Progenitor cell of endocrine pancreas (in vitro differentiated cells): ENCODE results near the gene ALAS1. TPM values are rescaled to one million over a fixed set of nuclear protein-coding genes. Genes with fewer than 3 reads are reported as not detected.

Experiments used
- DNase-seq: peaks from one replicate; pipeline ENCODE4 v3.0.0; 2021; ENCODE audit warnings: low spot score; ENCODE audit not compliant: unreplicated experiment
- H3K27ac Mint-ChIP-seq: 2 replicates; pipeline ENCODE4 v1.8.0; 2021; ENCODE audit warnings: mild to moderate bottlenecking, moderate library complexity, mixed read lengths
- H3K27me3 Mint-ChIP-seq: 2 replicates; pipeline ENCODE4 v1.8.0; 2021; ENCODE audit warnings: mixed read lengths
- H3K36me3 Mint-ChIP-seq: 2 replicates; pipeline ENCODE4 v1.8.0; 2022; ENCODE audit warnings: mixed read lengths; ENCODE audit not compliant: insufficient read depth
- H3K4me1 Mint-ChIP-seq: 2 replicates; pipeline ENCODE4 v1.8.0; 2021; ENCODE audit warnings: low read depth, mixed read lengths
- H3K4me3 Mint-ChIP-seq: 2 replicates; pipeline ENCODE4 v1.8.0; 2021; ENCODE audit warnings: low read depth, mild to moderate bottlenecking, moderate library complexity, mixed read lengths
- H3K9me3 Mint-ChIP-seq: 2 replicates; pipeline ENCODE4 v1.8.0; 2021; ENCODE audit warnings: low read depth, mixed read lengths
- total RNA-seq: library from RNA; stranded (reverse); gene quantifications from 2 replicates; pipeline ENCODE4 v1.2.1, GENCODE V29; 2021
- TF ChIP-seq, protein P1 (sequence below): fragments of 200-600 bp; sonication (generic); IDR thresholded peaks from one replicate; pipeline ENCODE4 v1.5.0; 2021; ENCODE audit warnings: antibody characterized with exemption, mild to moderate bottlenecking; ENCODE audit not compliant: unreplicated experiment

The ALAS1 gene
- total RNA-seq, 1 donor from 2014 or later: 32.2 TPM

DNA sequence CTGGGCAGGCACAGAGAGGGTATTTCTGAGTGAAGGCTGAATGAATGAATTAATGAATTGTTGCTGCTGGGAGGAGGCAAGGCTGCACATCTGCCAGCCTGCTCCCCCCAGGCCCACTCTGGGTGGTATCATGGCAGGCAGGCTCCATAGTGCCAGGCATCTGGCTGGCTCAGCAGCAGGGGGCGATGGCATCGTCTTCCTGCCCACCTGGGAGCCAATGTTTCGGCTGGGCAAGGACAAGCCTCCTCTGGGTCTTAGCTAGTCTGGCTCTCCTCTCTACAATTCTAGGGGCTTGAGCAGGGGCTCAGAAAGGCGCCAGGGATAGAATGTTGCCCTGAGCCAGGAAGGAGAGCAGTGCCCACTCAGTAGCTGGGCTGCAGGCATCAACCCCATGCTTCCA lies 29.2 kb downstream of the ALAS1 start:
- no peaks in the 10 kb centered on the region for H3K4me1 Mint-ChIP-seq
- H3K4me3 Mint-ChIP-seq: no peak overlapping the region
- no peak for DNase-seq
- H3K27ac Mint-ChIP-seq: no peak overlapping the region
- peaks cover 2% of the 10 kb centered on the region for H3K36me3 Mint-ChIP-seq
- H3K27me3 Mint-ChIP-seq: no peaks in the 10 kb centered on the region
- TF ChIP-seq, protein P1, sequence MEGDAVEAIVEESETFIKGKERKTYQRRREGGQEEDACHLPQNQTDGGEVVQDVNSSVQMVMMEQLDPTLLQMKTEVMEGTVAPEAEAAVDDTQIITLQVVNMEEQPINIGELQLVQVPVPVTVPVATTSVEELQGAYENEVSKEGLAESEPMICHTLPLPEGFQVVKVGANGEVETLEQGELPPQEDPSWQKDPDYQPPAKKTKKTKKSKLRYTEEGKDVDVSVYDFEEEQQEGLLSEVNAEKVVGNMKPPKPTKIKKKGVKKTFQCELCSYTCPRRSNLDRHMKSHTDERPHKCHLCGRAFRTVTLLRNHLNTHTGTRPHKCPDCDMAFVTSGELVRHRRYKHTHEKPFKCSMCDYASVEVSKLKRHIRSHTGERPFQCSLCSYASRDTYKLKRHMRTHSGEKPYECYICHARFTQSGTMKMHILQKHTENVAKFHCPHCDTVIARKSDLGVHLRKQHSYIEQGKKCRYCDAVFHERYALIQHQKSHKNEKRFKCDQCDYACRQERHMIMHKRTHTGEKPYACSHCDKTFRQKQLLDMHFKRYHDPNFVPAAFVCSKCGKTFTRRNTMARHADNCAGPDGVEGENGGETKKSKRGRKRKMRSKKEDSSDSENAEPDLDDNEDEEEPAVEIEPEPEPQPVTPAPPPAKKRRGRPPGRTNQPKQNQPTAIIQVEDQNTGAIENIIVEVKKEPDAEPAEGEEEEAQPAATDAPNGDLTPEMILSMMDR: no peak
- no peaks in the 10 kb centered on the region for H3K9me3 Mint-ChIP-seq

- TF ChIP-seq, protein P1: no peak
- no peak overlapping the region for H3K4me3 Mint-ChIP-seq
- H3K27ac Mint-ChIP-seq: no peak overlapping the region
- no peak for DNase-seq
- no peaks in the 10 kb centered on the region for H3K27me3 Mint-ChIP-seq
- H3K36me3 Mint-ChIP-seq: peaks cover 2% of the 10 kb centered on the region
- no peaks in the 10 kb centered on the region for H3K9me3 Mint-ChIP-seq
- H3K4me1 Mint-ChIP-seq: no peaks in the 10 kb centered on the region
These were observed 29.8 kb downstream of the ALAS1 start for GRCh38 chr3:52227766-52228165.

DNA sequence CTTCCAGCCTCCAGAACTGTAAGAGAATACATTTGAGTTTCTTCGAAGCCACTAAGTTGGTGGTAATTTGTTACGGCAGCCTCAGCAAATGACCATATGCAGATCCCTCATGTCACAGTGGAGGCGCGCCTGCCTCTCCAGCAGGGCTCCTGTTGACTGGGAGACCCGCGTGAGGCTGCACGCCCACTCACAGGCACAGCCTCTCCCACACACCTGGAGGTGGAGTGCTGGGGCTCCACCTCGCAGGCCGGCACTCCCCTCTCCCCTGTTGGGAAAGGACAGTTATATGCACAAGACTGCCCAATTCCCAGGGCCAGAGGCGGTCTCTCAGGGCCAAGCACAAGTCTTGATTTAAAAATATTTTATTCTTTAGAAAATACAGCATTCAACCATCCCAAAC lies 30.3 kb downstream of the ALAS1 start:
- TF ChIP-seq, protein P1: no peak
- Mint-ChIP-seq H3K4me3 (no peak overlapping the region), H3K4me1 (no peaks in the 10 kb centered on the region), H3K27ac (no peak overlapping the region), H3K9me3 (no peaks in the 10 kb centered on the region), H3K36me3 (peaks cover 2% of the 10 kb centered on the region), H3K27me3 (no peaks in the 10 kb centered on the region)
- DNase-seq: no peak

DNA sequence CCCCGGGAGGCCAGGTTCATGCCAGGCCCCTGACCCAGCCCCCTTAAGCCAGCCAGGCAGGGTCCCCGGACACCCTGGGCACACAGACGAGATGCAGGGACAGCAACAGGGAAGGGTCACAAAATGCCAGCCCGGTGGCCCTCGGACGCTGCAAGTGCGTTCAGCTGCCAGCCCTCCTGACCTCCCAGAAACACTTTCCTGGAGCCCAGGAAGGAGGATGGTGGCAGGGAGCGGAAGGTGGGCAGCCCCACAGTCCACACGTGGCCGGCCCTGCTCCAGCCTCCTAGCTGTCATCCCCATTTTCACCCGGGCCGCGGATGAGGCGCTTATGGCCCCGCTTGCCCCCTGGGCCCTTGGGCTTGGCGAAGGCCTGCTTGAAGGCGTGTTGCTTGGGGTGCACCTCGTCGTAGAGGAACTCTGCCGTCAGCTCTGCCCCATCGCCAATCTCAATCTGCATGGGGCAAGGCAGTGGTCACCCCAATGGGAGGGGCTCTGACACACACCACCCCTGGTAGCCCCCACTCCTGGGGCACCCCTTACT lies 30.9 kb downstream of the ALAS1 start:
- H3K27ac Mint-ChIP-seq: no peak overlapping the region
- no peaks in the 10 kb centered on the region for H3K4me1 Mint-ChIP-seq
- no peak for DNase-seq
- no peaks in the 10 kb centered on the region for H3K27me3 Mint-ChIP-seq
- H3K9me3 Mint-ChIP-seq: no peaks in the 10 kb centered on the region
- H3K4me3 Mint-ChIP-seq: no peak overlapping the region
- TF ChIP-seq, protein P1: no peak
- peaks cover 2% of the 10 kb centered on the region for H3K36me3 Mint-ChIP-seq

- no peak for DNase-seq
- Mint-ChIP-seq H3K4me1 (no peaks in the 10 kb centered on the region), H3K27ac (no peak overlapping the region), H3K27me3 (no peaks in the 10 kb centered on the region), H3K9me3 (no peaks in the 10 kb centered on the region), H3K36me3 (peaks cover 2% of the 10 kb centered on the region), H3K4me3 (no peak overlapping the region)
- TF ChIP-seq, protein P1: no peak
These were observed 31.7 kb downstream of the ALAS1 start for GRCh38 chr3:52229656-52230055.
